HFFc6 (cell line): Measurements from ENCODE around the gene BACH2. TPM values are rescaled to one million over a fixed set of nuclear protein-coding genes. Genes with fewer than 3 reads are reported as not detected.
A peak's percentile ranks its signal among the peaks of the same experiment; 100 is the strongest.

ENCODE experiments used
- DNase-seq: peaks from one replicate; pipeline ENCODE4 v3.0.0-alpha.2; 2018
- H3K27ac Mint-ChIP-seq: 2 replicates; pipeline ENCODE4 v1.8.0; 2020; ENCODE audit warnings: mild to moderate bottlenecking, mixed read lengths
- H3K27me3 Mint-ChIP-seq: 2 replicates; pipeline ENCODE4 v1.8.0; 2021; ENCODE audit warnings: mild to moderate bottlenecking, moderate library complexity, mixed read lengths; ENCODE audit not compliant: insufficient read depth
- H3K36me3 Mint-ChIP-seq: 2 replicates; pipeline ENCODE4 v1.8.0; 2021; ENCODE audit warnings: low read depth, mixed read lengths
- H3K4me1 Mint-ChIP-seq: 2 replicates; pipeline ENCODE4 v1.8.0; 2020; ENCODE audit warnings: low read depth, mixed read lengths
- H3K4me3 Mint-ChIP-seq: 2 replicates; pipeline ENCODE4 v1.8.0; 2020; ENCODE audit warnings: mild to moderate bottlenecking, moderate library complexity, mixed read lengths
- H3K9me3 Mint-ChIP-seq: 2 replicates; pipeline ENCODE4 v1.8.0; 2020; ENCODE audit warnings: mild to moderate bottlenecking, mixed read lengths
- CTCF ChIP-seq: fragments of 200-600 bp; sonication (generic); IDR thresholded peaks from 2 replicates; pipeline ENCODE4 v1.5.0; 2021; ENCODE audit warnings: antibody characterized with exemption, mild to moderate bottlenecking
- total RNA-seq, 6 experiments: library from RNA; stranded (reverse); fragmentation: NEBNext Ultra II Directional; extraction: Animal tissue kit (Norgen Biotek cat#: 25700); gene quantifications; 2 replicates in 1 of 6; 3 replicates in 5 of 6; pipeline ENCODE4 v1.2.3, GENCODE V29; 2021

BACH2 gene
- total RNA-seq, 6 experiments from 2014 or later, result not detected

- no peak for TF ChIP-seq CTCF
- H3K9me3 Mint-ChIP-seq, result no peaks in the 10 kb centered on the region; the same call in 1 of the 2 replicates
- H3K36me3 Mint-ChIP-seq, result no peaks in the 10 kb centered on the region
- H3K27ac Mint-ChIP-seq, result no peak overlapping the region
- H3K4me1 Mint-ChIP-seq, result no peaks in the 10 kb centered on the region
- DNase-seq, result no peak
- H3K27me3 Mint-ChIP-seq, result peaks cover 3% of the 10 kb centered on the region
- no peak overlapping the region for H3K4me3 Mint-ChIP-seq
Measured at GRCh38 chr6:89999154-89999553, 297.5 kb downstream of the BACH2 start.

- Mint-ChIP-seq H3K4me3 (no peak overlapping the region), H3K27ac (no peak overlapping the region), H3K4me1 (no peaks in the 10 kb centered on the region), H3K36me3 (no peaks in the 10 kb centered on the region), H3K9me3 (no peaks in the 10 kb centered on the region; the same call in 1 of the 2 replicates), H3K27me3 (peaks cover 3% of the 10 kb centered on the region)
- DNase-seq, result no peak
- no peak for TF ChIP-seq CTCF
Measured at GRCh38 chr6:89997456-89998445, 298.9 kb downstream of the BACH2 start.

- Mint-ChIP-seq H3K36me3 (no peaks in the 10 kb centered on the region), H3K4me1 (no peaks in the 10 kb centered on the region; the same call in 1 of the 2 replicates), H3K27ac (no peak overlapping the region), H3K9me3 (no peaks in the 10 kb centered on the region), H3K27me3 (peaks cover 3% of the 10 kb centered on the region), H3K4me3 (no peak overlapping the region)
- DNase-seq, result no peak
- no peak for TF ChIP-seq CTCF
Measured at GRCh38 chr6:89993411-89993810, 303.2 kb downstream of the BACH2 start.

GRCh38 chr6:89992818-89993217 lies 303.8 kb downstream of the BACH2 start:
- no peak for DNase-seq
- Mint-ChIP-seq H3K4me1 (no peaks in the 10 kb centered on the region; the same call in 1 of the 2 replicates), H3K9me3 (no peaks in the 10 kb centered on the region), H3K4me3 (no peak overlapping the region), H3K27ac (no peak overlapping the region), H3K36me3 (no peaks in the 10 kb centered on the region), H3K27me3 (peaks cover 3% of the 10 kb centered on the region)
- no peak for TF ChIP-seq CTCF

- H3K4me3 Mint-ChIP-seq, result no peak overlapping the region
- DNase-seq, result peak; percentile 55
- H3K9me3 Mint-ChIP-seq, result no peaks in the 10 kb centered on the region
- H3K4me1 Mint-ChIP-seq, result peaks cover 17% of the 10 kb centered on the region; the same call in 1 of the 2 replicates
- peaks cover 3% of the 10 kb centered on the region; the same call in 1 of the 2 replicates for H3K27me3 Mint-ChIP-seq
- no peaks in the 10 kb centered on the region for H3K36me3 Mint-ChIP-seq
- no peak overlapping the region for H3K27ac Mint-ChIP-seq
- no peak for TF ChIP-seq CTCF
Measured at GRCh38 chr6:89989742-89990141, 306.9 kb downstream of the BACH2 start.
